Prostate gland (tissue), 2 donors: ENCODE data around the gene TTC34. TPM values are rescaled to one million over a fixed set of nuclear protein-coding genes. Genes with fewer than 3 reads are reported as not detected.

ENCODE experiments used
- DNase-seq: peaks from one replicate; pipeline ENCODE4 v3.0.0-alpha.2; 2019; ENCODE audit warnings: low spot score
- H3K27ac ChIP-seq, 2 donors: fragments of 200-600 bp; sonication (generic); 2 replicates each; pipeline ENCODE4 v1.5.1; 2017 to 2019
- H3K27me3 ChIP-seq: fragments of 200-600 bp; sonication (generic); replicated peaks from 2 replicates; pipeline ENCODE4 v1.5.1; 2019; ENCODE audit not compliant: insufficient read depth
- H3K36me3 ChIP-seq, 2 donors: fragments of 200-600 bp; sonication (generic); 1 replicate in 1 of 2; 2 replicates in 1 of 2; pipeline versions ENCODE4 v1.5.1 to v1.8.1; 2017 to 2019
- H3K4me1 ChIP-seq: fragments of 200-600 bp; sonication (generic); replicated peaks from 2 replicates; pipeline ENCODE4 v1.5.1; 2019
- H3K4me3 ChIP-seq, 2 donors: fragments of 200-600 bp; sonication (generic); 2 replicates each; pipeline ENCODE4 v1.5.1; 2017 to 2019
- H3K9me3 ChIP-seq: fragments of 200-600 bp; sonication (generic); 2 replicates; pipeline ENCODE4 v1.5.1; 2017
- CTCF ChIP-seq, 4 experiments: fragments of 200-600 bp in 2 of 4; fragments of 450-650 bp in 2 of 4; sonication (generic) in 2 of 4; IDR thresholded peaks; 1 replicate in 3 of 4; 2 replicates in 1 of 4; pipeline ENCODE4 v1.5.1; 2016 to 2019; ENCODE audit warnings: antibody characterized with exemption in 4 of 4, mild to moderate bottlenecking in 2 of 4, moderate library complexity in 2 of 4
- POLR2A ChIP-seq: fragments of 450-650 bp; IDR thresholded peaks from one replicate; pipeline ENCODE4 v1.6.1; 2016; ENCODE audit warnings: antibody characterized with exemption, mild to moderate bottlenecking
- POLR2AphosphoS5 ChIP-seq: sonication (generic); formaldehyde crosslinking; IDR thresholded peaks from one replicate; pipeline ENCODE4 v1.6.1; 2017; ENCODE audit warnings: antibody characterized with exemption
- WGBS: methylation state at CpG from one replicate; pipeline ENCODE4 v1.1.5; 2018; 5-methylcytosine and 5-hydroxymethylcytosine counted together
- intact Hi-C: fragments of 100-400 bp; cut with DNase I; formaldehyde crosslinking; loops from one replicate; pipeline ENCODE4 v1.14.2; 2022
- total RNA-seq, 2 donors: library from RNA; depleted of rRNA; stranded (reverse); fragments of >200 nt; gene quantifications; one replicate each; pipeline ENCODE4 v1.1.0, GENCODE V29; 2016

TTC34 gene
- total RNA-seq, 2 donors from 2014 or later = 0.32 to 1.2 TPM

DNA sequence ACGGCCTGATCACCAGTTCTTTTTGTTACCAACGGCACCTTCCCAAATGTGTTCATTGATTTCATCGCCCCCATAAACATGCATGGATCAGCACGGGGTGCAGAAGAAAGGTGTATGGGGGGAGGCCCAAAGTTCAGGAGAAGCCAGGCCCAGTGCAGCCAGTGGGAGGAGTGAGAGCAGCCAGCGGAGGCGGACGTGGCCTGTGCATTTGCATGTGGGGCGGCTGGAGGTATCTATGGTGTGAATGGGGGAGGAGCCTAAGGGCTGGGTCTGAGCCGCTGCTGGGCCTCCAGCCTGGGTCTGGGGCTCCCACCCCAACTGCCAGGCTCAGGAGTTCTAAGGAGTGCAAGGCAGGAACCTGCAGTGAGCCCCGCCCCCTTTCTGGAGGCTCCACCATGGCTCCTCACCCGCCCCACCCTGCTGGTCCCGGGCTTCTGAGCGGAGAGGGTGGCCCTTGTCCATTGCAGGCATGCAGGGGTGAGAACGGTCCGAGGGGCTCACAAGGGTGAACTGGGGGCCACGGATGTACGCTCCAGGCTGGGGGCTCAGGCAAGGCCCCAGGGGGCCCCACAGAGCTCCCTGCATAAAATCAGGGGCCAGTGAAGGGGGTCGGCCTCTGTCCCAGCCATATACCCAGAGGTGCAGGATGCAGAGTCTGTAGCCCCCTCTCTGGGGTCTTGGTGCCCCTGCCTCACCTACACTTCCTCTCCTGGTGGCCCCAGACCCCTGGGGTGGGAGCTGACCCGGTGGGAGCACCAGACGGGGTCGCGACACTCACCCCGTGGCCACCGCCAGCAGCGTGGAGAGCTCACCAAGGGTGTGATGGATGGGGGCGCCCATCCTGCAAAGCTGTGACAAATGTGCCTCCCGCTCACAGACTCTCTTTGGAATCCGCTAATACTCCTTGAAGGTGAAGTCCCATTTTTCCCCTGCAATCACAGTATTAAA, 31.3 kb upstream of the TTC34 start:
- Histone ChIP-seq H3K27ac (no peak overlapping the region), H3K4me1 (no peaks in the 10 kb centered on the region), H3K4me3 (no peak overlapping the region), H3K9me3 (no peaks in the 10 kb centered on the region), H3K36me3 (no peaks in the 10 kb centered on the region), H3K27me3 (peaks cover 8% of the 10 kb centered on the region)
- TF ChIP-seq POLR2A (no peak), CTCF (IDR thresholded peaks at IDR 0.05) (no peak), POLR2AphosphoS5 (no peak)
- intact Hi-C loops = no loop called here
- 85% methylated on average over 28 of the region's 28 CpGs for WGBS
- DNase-seq = no peak

DNA sequence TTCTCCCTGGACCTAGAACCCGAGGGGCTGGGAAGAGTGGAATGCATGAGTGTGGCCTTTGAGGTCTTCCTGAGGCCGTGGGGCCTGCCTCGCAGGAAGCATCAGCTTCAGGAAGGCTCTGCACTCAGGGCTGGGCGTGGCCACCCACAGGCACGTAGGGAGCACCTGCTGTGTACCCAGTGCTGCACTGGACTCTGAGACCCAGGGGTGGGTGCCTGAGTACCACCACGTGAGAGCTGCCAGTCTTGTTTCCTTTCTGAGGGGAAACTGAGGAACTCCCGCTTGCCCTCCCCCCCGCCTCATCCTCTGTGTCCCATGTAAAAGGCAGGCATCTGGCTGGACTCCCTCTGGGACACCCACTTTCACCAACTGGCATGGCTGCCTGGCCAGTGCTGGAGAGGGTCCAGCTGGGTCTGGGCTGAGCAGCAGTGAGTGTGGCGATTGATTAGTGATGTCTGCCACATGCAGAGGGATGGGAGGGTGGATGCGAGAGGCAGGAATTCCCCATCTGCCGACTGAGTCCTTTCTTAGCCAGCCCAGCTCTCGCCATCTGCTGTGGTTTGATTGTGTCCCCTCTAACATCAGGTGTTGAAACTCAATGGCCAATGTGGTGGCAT, 30.2 kb upstream of the TTC34 start:
- no peak overlapping the region for H3K4me3 ChIP-seq
- H3K4me1 ChIP-seq = no peaks in the 10 kb centered on the region
- WGBS = 86% methylated on average over 12 of the region's 12 CpGs
- no peaks in the 10 kb centered on the region for H3K36me3 ChIP-seq
- DNase-seq = no peak
- no peaks in the 10 kb centered on the region for H3K9me3 ChIP-seq
- TF ChIP-seq POLR2AphosphoS5 = no peak
- no peak for TF ChIP-seq CTCF (IDR thresholded peaks at IDR 0.05)
- no peak for TF ChIP-seq POLR2A
- no peak overlapping the region for H3K27ac ChIP-seq
- peaks cover 8% of the 10 kb centered on the region for H3K27me3 ChIP-seq
- intact Hi-C loops = no loop called here

GRCh38 chr1:2830761-2831425, 29.4 kb upstream of the TTC34 start:
- H3K36me3 ChIP-seq = no peaks in the 10 kb centered on the region
- no peaks in the 10 kb centered on the region for H3K4me1 ChIP-seq
- H3K27me3 ChIP-seq = peaks cover 8% of the 10 kb centered on the region
- H3K27ac ChIP-seq = no peak overlapping the region
- no peak for DNase-seq
- TF ChIP-seq CTCF (IDR thresholded peaks at IDR 0.05) (no peak), POLR2AphosphoS5 (no peak), POLR2A (no peak)
- no peak overlapping the region for H3K4me3 ChIP-seq
- WGBS = 78% methylated on average over 20 of the region's 20 CpGs
- no peaks in the 10 kb centered on the region for H3K9me3 ChIP-seq
- intact Hi-C loops = no loop called here

DNA sequence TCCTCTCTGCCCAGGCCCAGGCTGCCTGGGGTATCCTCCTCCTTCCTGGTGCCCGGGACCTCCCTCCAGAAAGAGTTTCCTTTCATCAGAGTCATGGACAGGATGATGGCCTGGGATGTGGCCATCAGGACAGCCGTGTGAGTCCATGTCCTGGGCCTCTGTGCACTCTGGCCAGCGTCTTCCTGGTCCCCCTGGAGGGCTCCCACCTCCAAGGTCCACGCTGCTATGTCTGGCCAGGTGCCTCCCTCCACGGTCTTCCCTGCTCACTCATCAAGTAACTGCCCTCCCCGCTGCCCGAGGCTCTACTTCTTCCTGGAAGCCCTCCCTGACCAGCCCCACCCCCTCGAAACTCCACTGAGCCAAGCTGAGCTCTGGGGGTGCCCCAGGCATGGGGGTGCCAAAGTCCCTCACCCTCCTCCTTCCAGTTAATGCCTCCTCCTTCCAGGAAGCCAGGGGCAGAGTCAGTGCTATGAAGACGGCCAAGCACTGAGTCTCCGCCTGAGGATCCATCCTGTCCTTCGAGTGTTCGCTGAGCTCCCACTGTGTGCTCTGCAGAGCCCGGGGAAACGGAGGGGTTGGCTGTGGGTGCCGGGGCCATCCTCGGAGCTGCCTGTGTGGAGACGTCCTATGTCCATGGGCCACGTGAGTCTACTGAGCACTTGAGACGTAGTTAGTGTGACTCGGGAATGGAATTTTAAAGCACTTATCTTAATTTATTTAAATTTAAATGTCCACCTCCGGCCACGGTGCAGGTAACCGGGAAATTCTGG, 28.5 kb upstream of the TTC34 start:
- H3K27ac ChIP-seq = no peak overlapping the region
- H3K4me1 ChIP-seq = no peaks in the 10 kb centered on the region
- no peak overlapping the region for H3K4me3 ChIP-seq
- no peaks in the 10 kb centered on the region for H3K36me3 ChIP-seq
- intact Hi-C loops = no loop called here
- WGBS = 72% methylated on average over 23 of the region's 23 CpGs
- H3K9me3 ChIP-seq = no peaks in the 10 kb centered on the region
- H3K27me3 ChIP-seq = peaks cover 8% of the 10 kb centered on the region
- DNase-seq = no peak
- TF ChIP-seq CTCF (IDR thresholded peaks at IDR 0.05) (no peak), POLR2A (no peak), POLR2AphosphoS5 (no peak)
